Small intestine (tissue), 7 donors: ENCODE results near the gene METRNL. TPM values are rescaled to one million over a fixed set of nuclear protein-coding genes. Genes with fewer than 3 reads are reported as not detected.

Experiments
- DNase-seq, 2 donors: peaks; one replicate each; pipeline versions ENCODE4 v3.0.0 to v3.0.0-alpha.2; 2013
- FAIRE-seq: peaks from 2 replicates; lab custom pipeline; 2012; peaks lifted over from hg19 to GRCh38; lab: Jason Lieb, UNC
- H3K27ac ChIP-seq, 3 donors: one replicate each; pipeline ENCODE4 v1.5.1; 2013; ENCODE audit warnings: low read length in 2 of 3, mild to moderate bottlenecking in 2 of 3, control low read depth in 1 of 3, inconsistent platforms in 1 of 3, low read depth in 1 of 3, moderate library complexity in 1 of 3
- H3K27me3 ChIP-seq, 3 donors: one replicate each; pipeline ENCODE4 v1.6.1; 2013; ENCODE audit warnings: low read length in 3 of 3, inconsistent platforms in 1 of 3; ENCODE audit not compliant: control insufficient read depth in 3 of 3, insufficient read depth in 3 of 3
- H3K36me3 ChIP-seq, 3 donors: one replicate each; pipeline ENCODE4 v1.6.1; 2013; ENCODE audit warnings: low read length in 3 of 3, inconsistent platforms in 1 of 3, low read depth in 1 of 3, mild to moderate bottlenecking in 1 of 3, moderate library complexity in 1 of 3; ENCODE audit not compliant: control insufficient read depth in 3 of 3, insufficient read depth in 2 of 3
- H3K4me1 ChIP-seq, 3 donors: one replicate each; pipeline ENCODE4 v1.6.1; 2013; ENCODE audit warnings: low read length in 2 of 3, inconsistent platforms in 1 of 3, low read depth in 1 of 3, mild to moderate bottlenecking in 1 of 3, moderate library complexity in 1 of 3; ENCODE audit not compliant: control insufficient read depth in 3 of 3, insufficient read depth in 2 of 3
- H3K4me3 ChIP-seq, 3 donors: one replicate each; pipeline ENCODE4 v1.5.1; 2013; ENCODE audit warnings: low read length in 3 of 3, control low read depth in 1 of 3, inconsistent platforms in 1 of 3, low read depth in 1 of 3, mild to moderate bottlenecking in 1 of 3, moderate library complexity in 1 of 3
- H3K9me3 ChIP-seq, 2 donors: one replicate each; pipeline ENCODE4 v1.6.1; 2013; ENCODE audit warnings: low read depth in 1 of 2, low read length in 1 of 2; ENCODE audit not compliant: control insufficient read depth in 2 of 2, insufficient read depth in 1 of 2
- WGBS, 3 donors: extraction: QIAGEN DNeasy Blood & Tissue Kit; methylation state at CpG; one replicate each; pipeline ENCODE4 v1.1.7; 2013; 5-methylcytosine and 5-hydroxymethylcytosine counted together
- polyA plus RNA-seq, 4 donors: library from polyadenylated mRNA; stranded (reverse) in 3 of 4; unstranded in 1 of 4; fragments of 200-250 nt in 3 of 4; fragments of 120-200 nt in 1 of 4; gene quantifications; one replicate each; pipeline versions ENCODE4 v1.2.1 to v1.2.3, GENCODE V29; 2013
- donor health status: healthy with polysubstance abuse.
- donor health status: control.
- donor health status: control.
- donor health status: Bipolar disorder and iron deficiency.
- donor health status: healthy.

METRNL gene
- polyA plus RNA-seq, 4 donors: 64.4 to 119 (median 115) TPM

DNA sequence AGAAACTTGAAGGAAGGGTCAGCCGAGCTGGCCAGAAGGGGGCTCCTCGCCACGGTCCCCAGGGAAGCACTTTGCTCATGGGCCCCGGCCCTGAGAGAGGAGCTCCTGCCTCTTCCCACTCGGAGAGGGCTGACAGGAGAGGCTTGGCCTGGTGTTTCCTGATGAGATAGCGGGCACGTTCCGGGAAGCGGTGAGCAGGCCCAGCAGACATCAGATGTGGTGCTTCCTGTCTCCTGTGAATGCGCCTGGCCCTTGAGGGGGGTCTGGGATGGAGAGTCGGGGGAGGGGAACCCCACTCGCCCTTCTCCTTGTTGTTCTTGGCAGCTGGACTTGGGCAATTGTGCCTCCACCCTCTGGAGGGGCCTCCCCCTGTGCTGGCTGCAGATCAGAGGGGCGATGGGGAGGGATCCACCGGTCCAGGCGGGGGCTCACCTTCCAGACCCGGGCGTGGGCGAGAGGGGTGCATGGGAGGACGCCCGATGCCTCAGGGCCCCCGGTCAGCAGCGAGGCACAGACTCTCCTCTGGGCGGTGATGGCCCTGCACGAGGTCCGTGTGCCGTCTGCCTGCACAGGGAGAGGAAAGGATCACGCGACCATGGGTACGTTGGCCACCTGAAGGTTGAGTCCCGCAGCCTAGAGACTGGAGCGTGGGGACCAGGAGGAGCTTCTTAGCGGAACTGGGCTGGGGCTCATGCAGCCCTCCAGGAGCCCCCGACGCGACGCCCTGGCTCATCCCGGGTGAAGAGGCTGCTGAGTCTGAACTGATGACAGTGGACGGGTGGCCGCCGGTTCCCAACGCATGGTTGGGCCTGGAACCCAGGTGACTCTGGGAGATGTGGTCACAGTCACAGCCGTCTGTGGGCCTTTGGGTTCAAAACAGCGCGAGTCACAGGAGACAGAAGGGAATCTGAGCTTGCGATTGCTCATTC lies 25.4 kb downstream of the METRNL start:
- FAIRE-seq (no peak), DNase-seq (no peak)
- H3K36me3 ChIP-seq: no peaks in the 10 kb centered on the region
- no peak overlapping the region for H3K27ac ChIP-seq
- peaks cover 0 to 4% (median 3%) of the 10 kb centered on the region in 3 donors for H3K27me3 ChIP-seq
- H3K9me3 ChIP-seq: peaks cover 0 to 9% of the 10 kb centered on the region in 2 donors
- 54 to 80% (median 65%) methylated on average over 42 to 45 of the region's 45 CpGs for WGBS, 3 donors
- peaks cover 0 to 26% (median 4%) of the 10 kb centered on the region in 3 donors for H3K4me1 ChIP-seq
- no peak overlapping the region for H3K4me3 ChIP-seq

GRCh38 chr17:83105512-83105911 lies 26.1 kb downstream of the METRNL start:
- 34 to 61% (median 54%) methylated on average over 8 to 10 of the region's 10 CpGs for WGBS, 3 donors
- DNase-seq (no peak), FAIRE-seq (no peak)
- peaks cover 0 to 9% of the 10 kb centered on the region in 2 donors for H3K9me3 ChIP-seq
- H3K36me3 ChIP-seq: no peaks in the 10 kb centered on the region
- H3K27me3 ChIP-seq: peaks cover 0 to 7% (median 3%) of the 10 kb centered on the region in 3 donors
- peaks cover 0 to 27% (median 3%) of the 10 kb centered on the region in 3 donors for H3K4me1 ChIP-seq
- no peak overlapping the region for H3K4me3 ChIP-seq
- no peak overlapping the region for H3K27ac ChIP-seq

DNA sequence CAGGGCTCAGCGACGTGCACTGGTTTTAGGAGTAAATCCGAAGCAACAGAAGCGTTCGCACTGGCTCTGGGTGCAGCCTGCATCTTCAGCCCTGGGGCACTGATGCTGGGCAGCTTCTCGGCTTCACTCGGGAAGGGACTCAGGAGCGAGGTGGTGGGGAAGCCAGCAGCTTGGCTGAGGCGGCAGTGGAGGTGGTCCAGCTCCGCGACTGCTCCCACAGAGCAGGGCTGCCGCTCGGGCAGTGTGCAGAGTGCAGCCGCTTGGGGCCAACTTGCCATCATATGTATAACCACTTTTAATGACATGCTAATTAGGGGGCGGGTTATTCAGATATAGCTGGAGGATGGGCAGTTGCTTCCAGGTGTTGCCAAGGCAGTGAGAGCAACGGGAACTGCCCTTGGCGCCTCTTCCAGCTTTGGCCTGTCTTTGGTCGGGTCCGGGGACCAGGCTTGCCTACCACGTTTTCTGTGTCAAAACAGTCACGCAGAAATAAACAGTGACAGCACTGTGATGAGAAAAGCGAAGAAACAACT lies 26.7 kb downstream of the METRNL start:
- DNase-seq: no peak
- H3K9me3 ChIP-seq: peaks cover 0 to 9% of the 10 kb centered on the region in 2 donors

GRCh38 chr17:83106913-83107655 lies 27.7 kb downstream of the METRNL start:
- no peak for FAIRE-seq
- peaks cover 0 to 19% (median 3%) of the 10 kb centered on the region in 3 donors for H3K4me1 ChIP-seq
- H3K36me3 ChIP-seq: no peaks in the 10 kb centered on the region
- peaks cover 0 to 12% (median 3%) of the 10 kb centered on the region in 3 donors for H3K27me3 ChIP-seq
- H3K27ac ChIP-seq: no peak overlapping the region
- H3K9me3 ChIP-seq: peaks cover 0 to 9% of the 10 kb centered on the region in 2 donors
- DNase-seq: no peak
- no peak overlapping the region for H3K4me3 ChIP-seq
- 54 to 67% (median 64%) methylated on average over 17 of the region's 17 CpGs for WGBS, 3 donors

More for the DNA sequence above, 26.7 kb downstream of the METRNL start:
- Histone ChIP-seq H3K4me1 (peaks cover 0 to 25% (median 3%) of the 10 kb centered on the region in 3 donors), H3K27ac (no peak overlapping the region), H3K36me3 (no peaks in the 10 kb centered on the region), H3K27me3 (peaks cover 0 to 10% (median 3%) of the 10 kb centered on the region in 3 donors), H3K4me3 (no peak overlapping the region)
- no peak for FAIRE-seq
- WGBS, 3 donors: 55 to 62% (median 57%) methylated on average over 22 of the region's 22 CpGs

DNA sequence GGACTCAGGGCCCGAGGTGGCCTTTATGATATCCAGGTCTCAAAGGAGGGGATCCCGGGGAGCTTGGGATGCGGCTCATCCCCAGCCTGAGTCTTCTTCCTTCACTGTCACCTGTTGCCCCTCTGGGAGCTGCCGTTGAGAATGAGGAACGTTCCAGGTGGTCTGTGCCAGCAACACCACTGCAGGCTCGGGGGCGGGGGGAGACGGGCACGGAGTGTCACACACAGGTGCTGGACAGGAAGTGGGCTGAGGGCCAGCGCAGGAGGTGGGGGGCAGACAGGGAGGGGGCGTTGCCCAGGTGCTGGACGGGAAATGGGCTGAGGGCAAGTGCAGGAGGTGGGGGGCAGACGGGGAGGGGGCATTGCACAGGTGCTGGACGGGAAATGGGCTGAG lies 28.2 kb downstream of the METRNL start:
- FAIRE-seq (no peak), DNase-seq (no peak)
- peaks cover 0 to 19% (median 3%) of the 10 kb centered on the region in 3 donors for H3K4me1 ChIP-seq
- H3K36me3 ChIP-seq: no peaks in the 10 kb centered on the region
- H3K9me3 ChIP-seq: peaks cover 0 to 9% of the 10 kb centered on the region in 2 donors
- WGBS, 3 donors: 27 to 53% (median 46%) methylated on average over 12 to 14 of the region's 14 CpGs
- no peak overlapping the region for H3K27ac ChIP-seq
- H3K4me3 ChIP-seq: no peak overlapping the region
- peaks cover 0 to 12% (median 3%) of the 10 kb centered on the region in 3 donors for H3K27me3 ChIP-seq

DNA sequence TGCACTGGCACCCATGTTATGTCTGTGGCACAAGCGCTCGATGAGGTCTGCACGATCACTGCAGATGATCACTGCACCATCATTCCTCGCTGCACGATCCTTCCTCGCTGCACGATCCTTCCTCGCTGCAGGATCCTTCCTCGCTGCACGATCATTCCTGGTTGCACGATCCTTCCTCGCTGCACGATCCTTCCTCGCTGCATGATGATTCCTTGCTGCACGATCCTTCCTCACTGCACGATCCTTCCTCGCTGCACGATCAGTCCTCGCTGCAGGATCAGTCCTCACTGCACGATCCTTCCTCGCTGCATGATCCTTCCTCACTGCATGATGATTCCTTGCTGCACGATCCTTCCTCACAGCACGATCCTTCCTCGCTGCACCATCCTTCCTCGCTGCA lies 29.3 kb downstream of the METRNL start:
- H3K36me3 ChIP-seq: no peaks in the 10 kb centered on the region
- peaks cover 0 to 9% of the 10 kb centered on the region in 2 donors for H3K9me3 ChIP-seq
- FAIRE-seq: no peak
- WGBS, 3 donors: 91 to 96% (median 94%) methylated on average over 25 of the region's 25 CpGs
- no peak overlapping the region for H3K27ac ChIP-seq
- H3K4me3 ChIP-seq: no peak overlapping the region
- peaks cover 0 to 12% (median 3%) of the 10 kb centered on the region in 3 donors for H3K27me3 ChIP-seq
- H3K4me1 ChIP-seq: peaks cover 0 to 18% (median 3%) of the 10 kb centered on the region in 3 donors
- DNase-seq: no peak

- no peak overlapping the region for H3K4me3 ChIP-seq
- peaks cover 0 to 12% (median 3%) of the 10 kb centered on the region in 3 donors for H3K27me3 ChIP-seq
- no peaks in the 10 kb centered on the region for H3K36me3 ChIP-seq
- no peak for DNase-seq
- no peak for FAIRE-seq
- H3K27ac ChIP-seq: no peak overlapping the region
- peaks cover 0 to 15% (median 3%) of the 10 kb centered on the region in 3 donors for H3K4me1 ChIP-seq
- 50 to 73% (median 67%) methylated on average over 11 of the region's 11 CpGs for WGBS, 3 donors
- H3K9me3 ChIP-seq: peaks cover 0 to 9% of the 10 kb centered on the region in 2 donors
Measured at GRCh38 chr17:83109386-83109785, 30.0 kb downstream of the METRNL start.
